Stimulated activated CD4-positive, alpha-beta T cell treated with anti-CD3 and anti-CD28 coated beads, TNF-alpha, amount 100 ng/mL, for 1 hour (primary cell): ENCODE data around the gene GPR150.

Experiments used
- DNase-seq, 3 donors: peaks; one replicate each; pipeline ENCODE4 v3.0.0-alpha.2; 2020; ENCODE audit warnings: low read depth in 3 of 3, low spot score in 1 of 3

Gene GPR150

GRCh38 chr5:95649842-95650620 is 30.1 kb downstream of the GPR150 start:
- DNase-seq = no peak

DNA sequence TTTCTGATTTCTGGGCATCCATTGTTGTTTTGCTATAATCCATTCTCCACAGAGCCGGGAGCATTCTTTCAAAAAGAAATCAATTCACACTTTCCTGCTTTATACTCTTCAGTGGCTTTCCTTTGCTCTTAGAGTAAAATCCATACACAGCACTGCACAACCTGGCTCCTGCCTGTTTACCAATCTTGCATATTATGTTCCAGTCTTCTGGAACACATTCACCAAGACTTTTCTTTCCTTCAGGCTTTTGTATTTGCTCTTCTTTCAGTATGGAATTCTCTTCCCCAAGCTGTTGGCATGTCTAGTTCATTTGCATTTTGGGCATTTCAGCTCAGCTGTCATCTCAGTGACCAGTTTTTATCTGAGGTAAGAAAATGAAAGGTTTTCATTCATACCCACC is 33.0 kb downstream of the GPR150 start:
- no peak for DNase-seq

DNA sequence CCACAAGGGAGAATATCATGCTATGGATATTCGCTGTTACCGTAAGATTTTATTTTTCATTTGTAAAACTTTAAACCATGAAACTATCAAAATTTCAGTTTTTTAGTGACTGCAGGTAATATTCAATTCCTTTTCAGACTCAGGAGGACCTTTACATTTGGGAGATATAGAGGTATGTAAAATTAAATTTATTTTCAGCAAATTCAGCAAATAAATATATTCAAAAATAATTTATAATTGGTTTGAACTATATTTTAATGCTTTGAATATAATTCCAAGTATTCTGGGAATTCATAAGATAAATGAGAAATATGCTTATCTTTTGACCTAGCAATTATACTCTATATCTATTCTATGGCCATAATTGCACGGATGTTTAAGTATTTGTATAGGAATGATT is 34.3 kb downstream of the GPR150 start:
- no peak for DNase-seq

DNA sequence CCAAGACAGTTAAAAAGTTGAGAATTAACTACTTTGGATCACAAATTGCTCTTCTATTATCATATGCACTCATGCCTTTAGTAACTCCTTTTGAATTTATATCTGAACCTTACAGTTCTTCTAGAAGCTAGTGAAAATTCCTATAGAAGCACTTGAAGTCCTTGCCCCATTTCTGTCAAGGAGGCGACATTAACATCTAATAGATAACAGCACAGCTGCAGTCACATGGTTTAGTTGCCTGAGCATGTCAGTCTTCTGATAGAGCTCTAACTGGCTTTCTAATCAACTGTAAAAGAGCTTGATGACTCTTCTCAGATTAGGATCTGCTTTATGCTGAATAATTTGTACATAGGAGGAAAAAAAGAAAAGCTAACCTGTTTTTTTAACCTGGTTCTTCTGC is 35.7 kb downstream of the GPR150 start:
- no peak for DNase-seq

GRCh38 chr5:95660060-95660459 is 40.2 kb downstream of the GPR150 start:
- DNase-seq = no peak

DNA sequence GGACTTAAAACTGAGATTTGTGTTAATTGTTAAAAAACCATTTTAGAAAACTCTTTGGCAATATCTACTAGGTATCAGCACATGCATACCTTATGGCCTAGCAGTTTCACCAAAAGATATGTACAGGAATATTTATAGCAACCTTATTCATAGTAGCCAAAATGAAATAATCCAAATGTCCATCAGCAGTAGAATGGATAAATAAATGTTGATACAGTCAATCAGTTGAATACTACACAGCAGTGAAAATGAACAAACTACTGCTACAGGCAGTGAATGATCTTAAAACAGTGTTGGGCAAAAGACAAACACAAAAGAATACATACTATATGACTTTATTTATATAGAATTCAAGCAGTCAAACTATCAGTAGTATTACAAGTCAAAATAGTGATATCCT is 43.1 kb downstream of the GPR150 start:
- no peak for DNase-seq

DNA sequence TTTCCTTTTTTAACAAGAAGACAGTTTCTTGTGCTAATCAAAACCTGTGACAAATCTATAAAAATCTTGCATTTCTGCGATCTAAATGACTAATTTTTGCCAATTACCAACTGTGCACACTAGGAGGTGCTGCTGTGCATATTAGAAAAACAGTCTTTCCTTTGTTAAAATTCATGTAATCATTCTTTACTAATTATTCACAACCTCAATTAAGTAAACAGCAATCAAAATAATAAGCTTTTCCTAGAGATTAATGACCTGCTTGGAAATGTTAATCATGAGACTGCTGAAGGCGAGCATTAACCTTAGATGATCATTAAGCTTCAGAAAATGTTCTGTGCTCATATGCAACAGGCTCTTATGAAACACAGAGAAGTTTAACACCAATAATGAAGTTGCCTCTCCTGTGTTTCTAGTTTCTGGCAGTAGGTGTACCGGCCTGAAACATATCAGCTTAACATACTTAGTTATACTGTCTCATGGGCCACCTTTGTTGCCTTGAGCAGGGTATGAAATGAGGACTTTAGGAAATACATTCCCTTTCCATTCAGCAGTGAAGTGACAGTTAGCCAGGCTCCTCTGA is 44.4 kb downstream of the GPR150 start:
- DNase-seq = no peak

DNA sequence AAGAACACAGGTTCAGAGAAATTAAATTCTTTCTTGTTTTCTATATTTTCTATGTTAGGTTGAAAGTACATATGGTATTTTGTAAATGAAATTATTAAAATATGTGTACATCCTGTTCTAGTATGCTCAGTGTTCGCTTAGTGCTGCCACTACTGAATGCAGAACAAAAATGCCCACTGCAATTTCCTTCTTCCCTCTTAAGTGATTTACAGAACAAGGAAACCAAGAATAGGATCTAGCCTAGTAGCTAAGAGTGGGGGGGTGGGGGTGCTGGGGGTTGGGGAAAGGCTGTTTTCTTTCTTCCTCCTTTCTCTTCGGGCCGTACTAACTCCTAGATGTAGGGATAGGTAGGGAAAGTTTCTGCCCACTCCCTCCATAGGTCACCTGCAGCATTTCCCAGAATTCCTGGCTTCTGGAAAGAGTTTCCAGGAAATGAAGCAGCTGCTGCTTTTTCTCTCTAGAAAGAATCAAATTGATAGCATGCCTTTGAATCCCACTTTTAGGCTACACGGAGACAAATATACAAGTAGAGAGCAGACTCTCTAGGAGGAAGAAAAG is 47.3 kb downstream of the GPR150 start:
- DNase-seq = no peak

GRCh38 chr5:95667678-95668077 is 47.8 kb downstream of the GPR150 start:
- no peak for DNase-seq

DNA sequence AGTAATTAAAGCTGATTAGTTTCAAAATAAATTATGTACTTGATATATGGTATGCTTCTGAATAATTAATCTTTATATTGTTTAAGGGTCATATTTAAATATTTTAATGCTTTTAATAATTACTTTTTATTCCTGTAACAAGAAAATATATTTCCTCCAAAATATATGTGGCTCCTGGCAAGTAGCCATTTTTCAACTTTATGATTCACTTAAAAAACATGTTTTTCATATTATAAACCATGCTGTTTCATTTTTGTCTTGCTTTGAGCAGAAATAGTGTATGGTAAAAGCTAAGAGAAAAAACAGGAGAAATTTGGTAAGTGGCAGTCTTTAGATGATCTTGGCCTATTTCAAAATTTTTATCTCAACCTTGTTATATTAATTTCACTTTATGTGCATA is 48.3 kb downstream of the GPR150 start:
- DNase-seq = no peak

- no peak for DNase-seq
Measured at GRCh38 chr5:95668728-95669127, 48.8 kb downstream of the GPR150 start.

- DNase-seq = no peak
Measured at GRCh38 chr5:95669540-95669939, 49.7 kb downstream of the GPR150 start.

DNA sequence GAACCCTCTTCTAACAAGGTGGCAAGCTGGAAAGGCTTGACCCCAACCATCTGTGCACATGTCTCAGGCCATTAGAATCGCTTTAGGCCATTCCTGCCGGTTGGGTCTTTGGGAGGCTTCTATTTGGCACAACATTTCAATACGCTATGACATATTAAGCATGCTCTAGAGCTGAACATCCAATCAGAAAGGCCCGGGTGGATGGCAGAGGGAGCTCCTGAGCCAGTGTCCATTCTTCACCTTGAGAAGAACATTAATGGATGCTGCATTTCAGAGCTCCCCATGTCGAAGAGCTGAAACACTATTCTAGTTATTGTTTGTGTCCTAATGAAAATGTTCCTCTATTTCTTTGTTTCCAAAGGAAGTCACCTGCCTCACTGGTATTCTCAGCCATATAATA is 50.1 kb downstream of the GPR150 start:
- no peak for DNase-seq

- DNase-seq = no peak
Measured at GRCh38 chr5:95670568-95670967, 50.7 kb downstream of the GPR150 start.
